NCI-H1048 (cell line): ENCODE results near the gene EHBP1.
"Not testable (repeated sequence)": the region's sequence is repeated elsewhere in the genome, so short reads cannot be mapped to it uniquely, and the experiment has no call there.

Source experiments
- DNase-seq: peaks from one replicate; lab custom pipeline; 2025; lab: John Stamatoyannopoulos, UW

Gene EHBP1

DNA sequence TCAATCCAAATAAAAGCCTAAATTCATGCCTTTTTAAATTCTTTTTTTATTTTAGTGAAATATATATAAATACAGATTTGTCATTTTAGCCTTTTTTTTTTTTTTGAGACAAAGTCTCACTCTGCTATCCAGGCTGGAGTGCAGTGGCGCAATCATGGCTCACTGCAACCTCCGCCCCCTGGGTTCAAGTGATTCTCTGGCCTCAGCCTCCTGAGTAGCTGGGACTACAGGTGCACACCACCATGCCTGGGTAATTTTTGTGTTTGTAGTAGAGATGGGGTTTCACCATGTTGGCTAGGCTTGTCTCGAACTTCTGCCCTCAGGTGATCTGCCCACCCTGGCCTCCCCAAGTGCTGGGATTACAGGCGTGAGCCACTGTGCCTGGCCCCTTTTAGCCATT is 368.9 kb downstream of the EHBP1 start:
- not testable (repeated sequence) for DNase-seq

DNA sequence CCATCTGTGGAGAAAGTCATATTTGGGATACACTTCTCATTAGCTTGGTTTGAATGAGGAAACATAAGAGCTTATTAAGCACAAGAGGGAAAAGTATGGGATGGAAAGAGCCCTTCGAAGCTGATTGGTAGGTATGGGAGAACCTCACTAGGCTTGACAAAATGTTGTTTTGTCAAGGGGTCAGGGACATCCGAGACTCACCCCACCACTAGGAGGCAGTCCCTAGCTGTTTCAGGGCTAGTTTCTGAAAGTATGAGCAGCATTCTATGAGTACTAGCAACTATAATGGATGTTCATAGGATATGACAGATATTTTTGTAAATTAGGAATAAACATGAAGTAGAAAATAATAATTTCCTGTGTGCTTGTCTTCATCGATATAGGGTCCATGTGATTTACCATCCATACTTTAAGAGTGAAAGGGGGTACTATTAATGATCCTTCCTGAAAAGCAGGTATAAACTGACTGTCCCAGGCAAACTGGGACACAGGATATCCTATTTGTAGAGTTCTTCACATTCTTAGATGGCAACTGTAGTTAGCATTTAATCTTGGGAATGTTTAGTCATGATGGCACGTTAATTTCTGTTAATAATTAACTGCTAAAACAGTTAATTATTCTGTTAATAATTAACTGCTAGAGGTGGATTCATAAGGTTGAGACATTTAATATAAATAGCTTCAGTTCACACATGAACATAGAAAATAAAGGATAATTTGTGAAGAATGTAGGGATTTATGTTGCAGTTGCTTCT is 373.5 kb downstream of the EHBP1 start:
- peak; percentile 10 for DNase-seq

DNA sequence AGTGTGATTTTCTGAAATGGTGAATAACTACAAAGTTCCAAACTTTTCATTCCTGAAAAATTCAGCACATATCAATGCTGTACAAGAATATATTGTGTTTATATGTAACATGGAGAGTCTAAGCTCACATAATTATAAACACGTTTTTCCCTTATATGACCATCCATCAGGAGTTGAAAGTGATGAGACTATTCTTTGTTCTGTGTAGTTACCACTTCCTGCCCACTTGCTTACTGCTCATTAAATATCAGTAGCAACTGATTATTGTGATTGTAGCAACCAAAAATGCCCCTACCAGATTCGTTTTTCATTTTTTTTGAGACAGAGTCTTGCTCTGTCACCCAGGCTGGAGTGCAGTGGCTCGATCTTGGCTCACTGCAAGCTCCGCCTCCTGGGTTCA is 375.9 kb downstream of the EHBP1 start:
- DNase-seq, result no peak

DNA sequence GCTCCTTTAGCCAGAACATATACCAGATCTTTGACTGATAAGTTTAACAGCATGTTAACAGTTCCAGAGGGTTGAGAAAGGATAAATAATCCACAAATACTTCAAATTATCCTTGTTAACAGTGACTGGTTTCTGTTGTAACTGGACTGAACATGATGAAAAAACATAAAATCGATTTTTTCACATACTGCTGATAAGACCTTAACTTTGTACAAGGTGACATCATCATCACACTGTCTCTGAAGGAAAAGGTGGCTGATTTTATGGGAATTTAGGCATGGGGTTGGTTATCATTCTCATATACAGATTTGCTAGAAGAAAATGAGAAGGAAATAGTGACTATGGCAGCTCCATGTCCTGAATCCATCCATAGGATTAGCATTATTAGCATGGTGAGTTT is 381.2 kb downstream of the EHBP1 start:
- DNase-seq, result no peak

DNA sequence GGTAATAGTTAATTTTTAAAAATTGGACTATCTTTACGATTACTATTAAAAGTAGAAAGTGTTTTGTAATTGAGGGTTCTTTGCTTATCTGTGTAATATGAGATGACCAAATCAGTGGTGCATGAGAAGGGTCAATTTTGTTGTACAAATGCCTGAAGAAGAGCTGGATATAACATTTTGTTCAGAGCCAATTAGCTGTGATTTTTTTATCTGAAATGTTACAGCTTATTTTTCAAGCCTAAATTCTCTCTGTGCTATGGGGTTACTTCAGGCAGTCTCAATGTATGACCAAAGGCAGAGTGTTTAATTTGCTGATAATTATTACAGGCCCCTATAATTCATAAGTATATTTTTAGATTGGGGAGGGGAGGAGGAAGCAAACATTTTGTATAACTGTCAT is 386.9 kb downstream of the EHBP1 start:
- DNase-seq, result no peak

DNA sequence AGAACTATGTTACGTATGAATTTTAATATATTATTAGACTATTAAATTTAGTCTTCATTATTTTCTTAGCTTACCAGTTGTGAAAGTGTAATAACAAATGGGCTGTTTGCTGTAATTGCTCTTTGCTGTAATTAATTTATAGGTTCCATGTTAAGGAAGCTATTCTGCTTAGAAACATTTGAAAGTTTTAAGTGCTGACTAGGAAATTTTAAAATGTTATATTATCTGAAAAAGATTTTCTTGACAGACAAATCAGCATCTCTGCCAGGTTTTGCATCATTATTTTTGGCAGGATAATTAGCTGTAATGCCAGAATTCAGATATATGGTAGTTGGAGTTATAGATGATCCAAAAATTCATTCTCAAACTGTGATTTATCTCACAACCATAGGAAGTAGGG is 387.3 kb downstream of the EHBP1 start:
- DNase-seq, result no peak

DNA sequence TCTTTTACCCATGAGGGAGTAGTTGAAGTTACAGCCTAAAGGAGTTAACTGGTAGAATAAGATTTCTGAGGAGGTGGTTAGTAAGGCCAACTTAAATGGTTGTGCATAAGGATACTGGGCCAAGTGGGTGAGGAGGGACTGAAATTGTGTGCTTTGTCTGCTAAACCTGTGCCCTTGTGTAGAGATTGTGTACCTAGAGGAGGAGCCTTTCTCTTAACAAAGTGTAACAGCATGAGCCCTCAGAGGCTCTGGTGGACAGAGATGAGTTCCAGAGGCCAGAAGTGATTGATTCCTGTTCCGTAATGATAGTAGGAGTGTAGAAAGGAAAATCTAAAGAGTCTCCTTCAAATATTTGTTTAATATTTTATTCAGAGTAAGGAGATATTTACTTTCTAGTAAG is 388.0 kb downstream of the EHBP1 start:
- DNase-seq, result no peak
